GM13976 (cell line): ENCODE results near the gene WDR73.

Source experiments
- DNase-seq: peaks from one replicate; pipeline ENCODE4 v3.0.0; 2012; ENCODE audit warnings: low spot score
- CTCF ChIP-seq: IDR thresholded peaks from 2 replicates; pipeline ENCODE4 v1.5.1; 2012; ENCODE audit warnings: borderline replicate concordance, mild to moderate bottlenecking; ENCODE audit not compliant: insufficient read depth; ENCODE audit errors: extremely low read depth, missing control alignments, control extremely low read depth
- in situ Hi-C: fragments of 300-500 bp; cut with MboI; formaldehyde crosslinking; loops from one replicate; pipeline ENCODE4 v1.12.0; 2022; ENCODE audit warnings: low sequenced_read_pairs, mixed read lengths, inconsistent platforms; ENCODE audit not compliant: unreplicated experiment

WDR73 gene

DNA sequence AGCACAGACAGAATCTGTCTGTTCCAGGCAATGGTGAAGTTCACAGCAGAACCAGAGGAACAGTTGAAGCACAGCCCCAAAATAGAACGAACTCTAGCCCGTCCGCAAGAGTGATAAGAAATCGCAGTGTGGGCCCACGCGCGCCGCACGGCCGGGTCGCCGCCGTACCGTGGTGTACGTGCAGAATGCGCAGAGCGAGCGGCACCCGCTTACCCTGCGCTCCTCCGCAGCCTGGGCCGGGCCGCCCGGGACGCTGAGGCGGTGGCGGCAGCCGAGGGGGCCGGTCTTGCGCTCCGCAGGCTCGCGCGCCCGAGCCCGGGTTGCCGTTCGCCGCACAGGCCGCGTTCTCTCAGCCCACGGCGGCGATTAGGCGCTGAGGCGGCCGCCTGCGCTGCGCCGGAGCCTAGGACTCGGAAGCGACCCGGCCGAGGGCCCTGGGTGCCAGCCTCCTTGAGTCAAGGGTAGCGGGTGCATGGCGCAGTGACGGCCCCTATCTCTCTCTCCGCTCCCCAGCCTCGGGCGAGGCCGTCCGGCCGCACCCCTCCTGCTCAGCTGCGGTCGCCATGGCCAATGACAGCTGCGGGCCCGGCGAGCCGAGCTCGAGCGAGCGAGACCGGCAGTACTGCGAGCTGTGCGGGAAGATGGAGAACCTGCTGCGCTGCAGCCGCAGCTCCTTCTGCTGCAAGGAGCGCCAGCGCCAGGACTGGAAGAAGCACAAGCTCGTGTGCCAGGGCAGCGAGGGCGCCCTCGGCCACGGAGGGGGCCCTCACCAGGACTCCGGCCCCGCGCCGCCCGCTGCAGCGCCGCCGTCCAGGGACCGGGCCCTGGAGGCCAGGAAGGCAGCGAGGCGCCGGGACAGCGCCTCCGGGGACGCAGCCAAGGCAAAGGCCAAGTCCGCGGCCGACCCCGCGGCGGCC lies 20.5 kb downstream of the WDR73 start:
- no peak for TF ChIP-seq CTCF
- in situ Hi-C loops: no loop called here
- peak; percentile 64 for DNase-seq

DNA sequence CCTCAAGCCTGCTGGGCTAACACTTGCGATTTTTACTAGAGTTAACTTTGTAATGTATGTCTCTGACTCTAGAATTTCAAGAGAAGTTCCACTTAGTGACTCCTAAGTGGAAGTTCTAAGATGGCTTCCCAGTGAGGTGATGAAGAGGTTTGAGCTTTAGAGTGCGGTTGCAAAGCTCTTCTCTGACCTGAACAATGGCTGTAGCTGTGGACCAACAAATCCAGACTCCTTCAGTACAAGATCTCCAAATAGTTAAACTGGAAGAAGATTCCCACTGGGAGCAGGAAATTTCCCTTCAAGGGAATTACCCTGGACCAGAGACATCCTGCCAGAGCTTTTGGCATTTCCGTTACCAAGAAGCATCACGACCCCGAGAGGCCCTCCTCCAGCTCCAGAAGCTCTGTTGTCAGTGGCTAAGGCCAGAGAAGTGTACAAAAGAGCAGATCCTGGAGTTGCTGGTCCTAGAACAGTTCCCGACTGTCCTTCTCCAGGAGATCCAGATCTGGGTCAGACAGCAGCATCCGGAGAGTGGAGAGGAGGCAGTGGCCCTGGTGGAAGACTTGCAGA lies 22.3 kb downstream of the WDR73 start:
- in situ Hi-C loops: no loop called here
- TF ChIP-seq CTCF: no peak
- DNase-seq: no peak

DNA sequence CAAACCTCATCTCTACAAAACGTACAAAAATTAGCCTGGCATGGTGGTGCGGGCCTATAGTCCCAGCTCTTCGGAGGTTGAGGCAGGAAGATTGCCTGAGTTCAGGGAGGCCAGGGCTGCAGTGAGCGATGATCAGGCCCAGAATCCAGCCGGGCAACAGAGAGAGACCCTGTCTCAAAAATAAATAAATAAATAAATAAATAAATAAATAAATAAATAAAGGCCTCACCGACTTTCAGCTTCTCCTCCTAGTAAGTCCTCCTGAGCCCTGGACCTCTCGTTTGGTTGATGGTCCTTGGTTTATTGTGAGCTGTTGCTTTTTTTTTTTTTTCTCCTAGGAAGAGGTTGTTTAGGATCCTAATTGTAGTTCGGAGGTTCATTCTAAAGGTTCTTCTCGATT lies 25.1 kb downstream of the WDR73 start:
- DNase-seq: no peak
- no peak for TF ChIP-seq CTCF
- in situ Hi-C loops: no loop called here

DNA sequence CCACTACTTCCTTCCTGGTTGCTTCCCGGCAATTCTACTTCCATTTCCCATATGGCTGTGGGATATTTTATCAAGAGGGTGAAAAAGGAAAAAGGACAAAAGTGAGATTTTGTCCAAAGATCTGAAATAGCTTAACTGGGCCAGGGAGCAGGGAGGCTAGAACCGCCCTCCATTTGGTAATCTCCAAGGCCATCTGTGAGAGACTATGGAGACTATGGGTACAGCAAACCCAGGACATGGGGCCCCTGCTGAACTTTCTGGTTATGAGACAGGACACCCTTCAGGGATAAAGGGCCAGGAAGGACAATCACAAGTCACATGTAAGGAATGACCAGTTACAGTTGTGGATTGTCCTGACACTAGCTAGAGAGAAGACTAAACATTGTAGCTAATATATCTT lies 29.0 kb downstream of the WDR73 start:
- in situ Hi-C loops: no loop called here
- TF ChIP-seq CTCF: no peak
- no peak for DNase-seq

GRCh38 chr15:84624359-84624758 lies 29.7 kb downstream of the WDR73 start:
- no peak for TF ChIP-seq CTCF
- in situ Hi-C loops: loop anchor here (25.0 kb wide), 1 partner anchor 563 kb away; no protein-coding TSS in a partner anchor
- no peak for DNase-seq

GRCh38 chr15:84621358-84621979 lies 32.6 kb downstream of the WDR73 start:
- TF ChIP-seq CTCF: no peak
- in situ Hi-C loops: loop anchor here (25.0 kb wide), 1 partner anchor 566 kb away; no protein-coding TSS in a partner anchor
- no peak for DNase-seq
